T-cell (primary cell): ENCODE results near the gene NECTIN2. TPM values are rescaled to one million over a fixed set of nuclear protein-coding genes. Genes with fewer than 3 reads are reported as not detected.

Source experiments
- ATAC-seq, 4 experiments: fragments of 200-7000 bp in 3 of 4; fragments of 150-1000 bp in 1 of 4; cut with Tn5 transposase; replicated peaks in 1 of 4; 1 replicate in 3 of 4; 2 replicates in 1 of 4; pipeline ENCODE4 v1.10.0; 2021; ENCODE audit warnings: moderate library complexity in 3 of 4, mild to moderate bottlenecking in 2 of 4, moderate number of reproducible peaks in 1 of 4
- CTCF ChIA-PET, 2 donors: fragments of 300-600 bp; sonication (Branson Sonifier 250); formaldehyde crosslinking; loops; one replicate each; lab custom pipeline; 2022; ENCODE audit warnings: antibody characterized with exemption in 2 of 2; lab: Charles Lee
- POLR2A ChIA-PET, 2 donors: fragments of 300-600 bp; sonication (Branson Sonifier 250); formaldehyde crosslinking; loops; one replicate each; lab custom pipeline; 2022; ENCODE audit warnings: antibody characterized with exemption in 2 of 2; lab: Charles Lee
- DNase-seq, 35 experiments: peaks; one replicate each; pipeline versions ENCODE4 v3.0.0 to v3.0.0-alpha.2; 2013 to 2023
- H3K27ac ChIP-seq: one replicate; pipeline ENCODE4 v1.5.1; 2013; ENCODE audit warnings: low read length
- H3K27me3 ChIP-seq, 2 experiments: replicated peaks in 1 of 2; 1 replicate in 1 of 2; 2 replicates in 1 of 2; pipeline versions ENCODE4 v1.6.1 to v1.7.0; 2013; ENCODE audit warnings: low read length in 1 of 2, mixed read lengths in 1 of 2; ENCODE audit not compliant: control insufficient read depth in 2 of 2, insufficient read depth in 2 of 2; ENCODE audit errors: extremely low read depth in 1 of 2
- H3K36me3 ChIP-seq, 2 donors: 1 replicate in 1 of 2; 2 replicates in 1 of 2; pipeline versions ENCODE4 v1.6.1 to v1.7.0; 2013; ENCODE audit warnings: low read length in 1 of 2; ENCODE audit not compliant: control insufficient read depth in 2 of 2, insufficient read depth in 1 of 2; ENCODE audit errors: extremely low read depth in 1 of 2
- H3K4me1 ChIP-seq, 2 experiments: 1 replicate in 1 of 2; 2 replicates in 1 of 2; pipeline versions ENCODE4 v1.6.1 to v1.7.0; 2013; ENCODE audit warnings: low read length in 2 of 2, mixed read lengths in 1 of 2; ENCODE audit not compliant: insufficient read depth in 2 of 2, control insufficient read depth in 1 of 2; ENCODE audit errors: extremely low read depth in 1 of 2
- H3K4me3 ChIP-seq, 2 donors: 1 replicate in 1 of 2; 2 replicates in 1 of 2; pipeline versions ENCODE4 v1.5.1 to v1.7.0; 2013; ENCODE audit warnings: mild to moderate bottlenecking in 2 of 2, low read length in 1 of 2, moderate library complexity in 1 of 2; ENCODE audit not compliant: control insufficient read depth in 1 of 2; ENCODE audit errors: extremely low read depth in 1 of 2
- H3K9me3 ChIP-seq: 2 replicates; pipeline ENCODE4 v1.7.0; 2013
- H3K27ac Mint-ChIP-seq, 2 donors: one replicate each; pipeline ENCODE4 v1.8.0; 2020 to 2021; ENCODE audit warnings: mild to moderate bottlenecking in 2 of 2, mixed read lengths in 2 of 2
- H3K27me3 Mint-ChIP-seq, 2 donors: one replicate each; pipeline ENCODE4 v1.8.0; 2021 to 2022; ENCODE audit warnings: mixed read lengths in 2 of 2
- H3K36me3 Mint-ChIP-seq: one replicate; pipeline ENCODE4 v1.8.0; 2021; ENCODE audit warnings: mixed read lengths
- H3K4me1 Mint-ChIP-seq, 3 donors: one replicate each; pipeline ENCODE4 v1.8.0; 2020 to 2022; ENCODE audit warnings: mixed read lengths in 3 of 3, mild to moderate bottlenecking in 1 of 3
- H3K4me3 Mint-ChIP-seq, 3 donors: one replicate each; pipeline ENCODE4 v1.8.0; 2020 to 2022; ENCODE audit warnings: mild to moderate bottlenecking in 3 of 3, mixed read lengths in 3 of 3, moderate library complexity in 3 of 3
- H3K9me3 Mint-ChIP-seq, 3 donors: one replicate each; pipeline ENCODE4 v1.8.0; 2020 to 2022; ENCODE audit warnings: mixed read lengths in 3 of 3
- WGBS: methylation state at CpG from one replicate; pipeline ENCODE4 v1.1.5; 2013; ENCODE audit warnings: missing lambda C conversion rate; ENCODE audit not compliant: insufficient coverage; 5-methylcytosine and 5-hydroxymethylcytosine counted together
- total RNA-seq, 35 experiments: library from RNA in 6 of 35; stranded (reverse) in 6 of 35; fragments of 120-200 nt in 1 of 35; gene quantifications; one replicate each; pipeline versions ENCODE4 v1.2.1 to v1.2.4 and lab custom pipeline; 2013 to 2026

The NECTIN2 gene
- total RNA-seq (1 to 10 TPM in 4 of 5 donors, under 1 TPM in 1; 0.30 to 1.8 (median 1.4) TPM), total RNA-seq (lab: John Stamatoyannopoulos, UW) (0.32 to 4.4 (median 1.3) reads per million in 29 experiments)
- total RNA-seq (2013), result 0.66 TPM

DNA sequence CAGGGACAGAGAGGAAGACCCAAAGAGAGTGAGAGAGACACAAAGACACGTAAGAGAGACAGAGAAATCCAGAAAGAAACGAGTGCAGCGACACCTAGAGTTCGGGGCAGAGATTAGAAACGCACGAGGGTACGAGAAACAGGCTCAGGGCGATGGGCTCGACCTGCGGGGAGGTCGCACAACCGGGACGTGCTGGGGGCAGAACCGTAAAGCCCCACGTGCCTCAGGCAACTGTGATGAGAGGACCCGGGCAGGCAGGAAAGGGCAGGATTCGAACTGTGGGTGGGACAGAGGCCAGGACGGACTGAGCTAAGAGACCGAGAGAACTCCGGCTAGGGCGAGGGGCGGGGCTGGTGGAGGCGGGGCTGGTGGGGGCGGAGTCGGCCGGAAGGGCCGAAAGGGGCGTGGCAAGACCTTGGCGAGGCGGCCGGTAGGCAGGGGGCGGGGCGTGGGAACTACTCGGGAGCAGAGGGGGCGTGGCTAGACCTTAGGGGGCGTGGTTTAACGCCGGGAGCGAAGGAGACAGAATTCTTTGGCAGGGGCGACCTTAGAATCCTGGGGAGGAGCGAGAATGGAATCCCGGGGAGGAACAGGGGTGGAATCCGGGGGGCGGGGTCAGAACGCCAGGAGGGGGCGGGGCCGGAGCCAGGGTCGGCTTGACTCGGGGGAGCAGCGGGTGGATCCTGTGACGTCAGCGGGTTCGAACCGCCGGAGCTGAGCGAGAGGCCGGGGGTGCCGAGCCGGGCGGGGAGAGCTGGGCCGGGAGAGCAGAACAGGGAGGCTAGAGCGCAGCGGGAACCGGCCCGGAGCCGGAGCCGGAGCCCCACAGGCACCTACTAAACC lies at the start of gene NECTIN2:
Gene NECTIN2, plus strand, starts transcription at position 686 of the 843 bp plus-strand sequence. CDS start 229 bp downstream, outside the sequence.
- Histone ChIP-seq H3K36me3 (no peaks in the 10 kb centered on the region), H3K9me3 (no peaks in the 10 kb centered on the region), H3K4me1 (peaks cover 0 to 49% of the 10 kb centered on the region in 2 experiments), H3K4me3 (peak within 1 kb of the TSS; percentile 43 to 54), H3K27me3 (peaks cover 0 to 37% of the 10 kb centered on the region in 2 experiments), H3K27ac (no peak within 1 kb of the TSS)
- peak; percentile 50 to 65 (median 52) for ATAC-seq
- Mint-ChIP-seq H3K27ac (peak within 1 kb of the TSS in 1 of 2 donors; percentile 53), H3K9me3 (no peaks in the 10 kb centered on the region), H3K36me3 (no peaks in the 10 kb centered on the region), H3K4me3 (peak within 1 kb of the TSS; percentile 80 to 87 (median 81)), H3K27me3 (peaks cover 11 to 14% of the 10 kb centered on the region in 2 donors), H3K4me1 (peaks cover 34 to 43% (median 36%) of the 10 kb centered on the region in 3 donors)
- peak; percentile 32 to 83 (median 60) for DNase-seq
- WGBS, result under 1% methylated on average over 62 of the region's 67 CpGs
- ChIA-PET CTCF (interaction anchor here in 1 of 2 donors (0.9 to 1.0 kb wide), 4 partner anchors 61 to 214 kb away, joined by 3 to 4 read pairs (median 4); no protein-coding TSS in a partner anchor), POLR2A (interaction anchor here in 1 of 2 donors (0.6 kb wide), 1 partner anchor 49 kb away, joined by 4 read pairs; no protein-coding TSS in a partner anchor)

DNA sequence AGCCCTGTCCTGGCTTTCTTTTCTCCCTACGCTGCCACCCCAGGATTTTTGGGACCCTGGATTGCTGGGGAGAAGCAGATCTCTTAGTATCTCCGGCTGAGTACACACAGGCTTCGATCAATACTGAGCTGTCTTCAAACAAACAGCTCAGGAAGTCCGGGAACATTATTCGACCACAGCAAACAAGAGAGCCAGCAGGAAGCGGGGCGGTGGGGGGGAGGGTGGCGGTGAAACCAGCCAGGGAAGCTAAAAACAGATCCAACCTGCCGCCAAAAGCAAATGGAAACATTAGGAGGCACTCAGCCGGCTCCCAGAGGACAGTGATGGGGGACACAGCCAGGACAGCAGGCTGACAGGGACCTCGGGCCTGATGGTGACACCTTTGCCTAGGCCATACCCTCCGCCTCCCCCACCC lies 49.4 kb upstream of the NECTIN2 start:
- Histone ChIP-seq H3K27ac (no peak overlapping the region), H3K4me3 (no peak overlapping the region), H3K4me1 (peaks cover 2 to 21% of the 10 kb centered on the region in 2 experiments), H3K9me3 (no peaks in the 10 kb centered on the region), H3K36me3 (no peaks in the 10 kb centered on the region), H3K27me3 (peaks cover 0 to 5% of the 10 kb centered on the region in 2 experiments)
- peaks cover 15 to 32% (median 22%) of the 10 kb centered on the region in 3 donors for H3K4me1 Mint-ChIP-seq
- H3K27me3 Mint-ChIP-seq, result no peaks in the 10 kb centered on the region
- 17% methylated on average over 7 of the region's 12 CpGs for WGBS
- H3K27ac Mint-ChIP-seq, result peak overlapping the region; percentile 81 to 82
- peak overlapping the region in 2 of 3 donors; percentile 22 to 36 for H3K4me3 Mint-ChIP-seq
- no peaks in the 10 kb centered on the region for H3K36me3 Mint-ChIP-seq
- CTCF ChIA-PET, result interaction anchor here in 1 of 2 donors (0.6 kb wide), 1 partner anchor 632 kb away, joined by 5 read pairs; the partner anchor contains the start of gene ZNF226
- ATAC-seq, result peak in 2 of 4 experiments; percentile 40 to 60
- DNase-seq, result peak in 5 of 35 experiments; percentile 2 to 23 (median 15)
- POLR2A ChIA-PET, result interaction anchor here in 1 of 2 donors (0.6 kb wide), 1 partner anchor 49 kb away, joined by 4 read pairs; the partner anchor contains the start of gene NECTIN2
- H3K9me3 Mint-ChIP-seq, result no peaks in the 10 kb centered on the region

DNA sequence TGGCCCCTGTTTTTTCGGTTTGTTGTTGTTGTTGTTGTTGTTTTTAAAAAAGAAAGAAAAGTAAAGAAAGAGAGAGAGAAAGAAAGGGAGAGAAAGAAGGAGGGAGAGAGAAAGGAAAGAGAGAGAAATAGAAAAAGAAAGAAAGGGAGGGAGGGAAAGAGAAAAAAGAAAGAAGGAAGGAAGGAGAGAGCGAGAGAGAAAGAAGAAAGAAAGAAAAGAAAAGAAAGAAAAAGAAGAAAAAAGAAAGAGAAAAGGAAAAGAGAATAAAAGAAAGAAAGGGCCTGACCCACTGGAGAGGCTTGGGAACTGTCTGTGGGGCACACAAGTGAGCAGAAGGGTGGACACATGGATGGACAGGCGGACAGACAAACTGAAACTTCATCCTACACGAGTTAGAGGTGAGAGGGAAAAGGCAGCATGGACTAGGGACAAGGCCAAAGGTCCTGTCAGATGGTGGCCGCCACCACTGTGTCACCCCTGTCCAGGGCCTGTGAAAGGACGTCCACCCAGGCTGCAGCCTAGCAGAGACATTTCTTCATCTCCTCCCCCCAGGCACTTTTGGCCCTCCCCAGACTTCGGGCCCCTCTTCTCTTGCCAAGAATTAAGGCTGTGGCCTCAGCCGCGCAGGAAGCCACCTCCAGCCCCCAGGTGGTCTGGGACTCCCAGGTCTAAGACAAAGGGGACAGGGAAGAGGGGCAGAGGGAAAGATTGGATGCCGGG lies 46.3 kb upstream of the NECTIN2 start:
- H3K36me3 Mint-ChIP-seq, result no peaks in the 10 kb centered on the region
- DNase-seq (no peak), ATAC-seq (no peak)
- H3K4me3 Mint-ChIP-seq, result no peak overlapping the region
- Histone ChIP-seq H3K27me3 (peaks cover 0 to 4% of the 10 kb centered on the region in 2 experiments), H3K4me3 (no peak overlapping the region), H3K4me1 (peaks cover 2 to 21% of the 10 kb centered on the region in 2 experiments), H3K27ac (no peak overlapping the region), H3K9me3 (no peaks in the 10 kb centered on the region), H3K36me3 (no peaks in the 10 kb centered on the region)
- H3K27ac Mint-ChIP-seq, result no peak overlapping the region
- no peaks in the 10 kb centered on the region for H3K9me3 Mint-ChIP-seq
- 100% methylated on average over 2 of the region's 10 CpGs for WGBS
- POLR2A ChIA-PET, result no interaction called here
- H3K4me1 Mint-ChIP-seq, result peaks cover 15 to 32% (median 22%) of the 10 kb centered on the region in 3 donors
- CTCF ChIA-PET, result no interaction called here
- H3K27me3 Mint-ChIP-seq, result peaks cover 0 to 5% of the 10 kb centered on the region in 2 donors

DNA sequence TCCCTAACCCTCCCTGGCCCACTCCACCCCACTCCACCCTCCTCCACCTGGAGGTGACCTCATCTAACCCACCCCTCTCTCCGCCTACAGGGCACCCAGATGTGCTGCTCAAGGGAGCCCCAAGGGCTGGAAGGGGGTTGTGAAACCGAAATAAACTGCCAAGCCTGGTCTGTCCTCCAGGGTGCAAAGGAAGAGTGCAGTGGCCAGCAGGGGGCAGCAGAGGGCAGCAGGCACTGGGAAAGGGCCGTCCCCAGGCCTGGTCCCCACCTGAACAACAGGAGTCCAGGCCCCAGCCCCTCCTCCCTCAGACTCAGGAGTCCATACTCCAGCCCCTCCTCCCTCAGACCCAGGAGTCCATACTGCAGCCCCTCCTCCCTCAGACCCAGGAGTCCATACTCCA lies 45.6 kb upstream of the NECTIN2 start:
- ATAC-seq, result peak; percentile 83 to 97 (median 86)
- 0% methylated on average over 2 of the region's 3 CpGs for WGBS
- Mint-ChIP-seq H3K36me3 (no peaks in the 10 kb centered on the region), H3K27me3 (peaks cover 0 to 5% of the 10 kb centered on the region in 2 donors), H3K4me3 (no peak overlapping the region), H3K4me1 (peaks cover 15 to 32% (median 22%) of the 10 kb centered on the region in 3 donors), H3K27ac (no peak overlapping the region), H3K9me3 (no peaks in the 10 kb centered on the region)
- Histone ChIP-seq H3K4me1 (peaks cover 2 to 20% of the 10 kb centered on the region in 2 experiments), H3K4me3 (no peak overlapping the region), H3K9me3 (no peaks in the 10 kb centered on the region), H3K36me3 (no peaks in the 10 kb centered on the region), H3K27ac (no peak overlapping the region), H3K27me3 (peaks cover 0 to 4% of the 10 kb centered on the region in 2 experiments)
- peak; percentile 37 to 87 (median 74) for DNase-seq
- POLR2A ChIA-PET, result no interaction called here
- CTCF ChIA-PET, result no interaction called here

DNA sequence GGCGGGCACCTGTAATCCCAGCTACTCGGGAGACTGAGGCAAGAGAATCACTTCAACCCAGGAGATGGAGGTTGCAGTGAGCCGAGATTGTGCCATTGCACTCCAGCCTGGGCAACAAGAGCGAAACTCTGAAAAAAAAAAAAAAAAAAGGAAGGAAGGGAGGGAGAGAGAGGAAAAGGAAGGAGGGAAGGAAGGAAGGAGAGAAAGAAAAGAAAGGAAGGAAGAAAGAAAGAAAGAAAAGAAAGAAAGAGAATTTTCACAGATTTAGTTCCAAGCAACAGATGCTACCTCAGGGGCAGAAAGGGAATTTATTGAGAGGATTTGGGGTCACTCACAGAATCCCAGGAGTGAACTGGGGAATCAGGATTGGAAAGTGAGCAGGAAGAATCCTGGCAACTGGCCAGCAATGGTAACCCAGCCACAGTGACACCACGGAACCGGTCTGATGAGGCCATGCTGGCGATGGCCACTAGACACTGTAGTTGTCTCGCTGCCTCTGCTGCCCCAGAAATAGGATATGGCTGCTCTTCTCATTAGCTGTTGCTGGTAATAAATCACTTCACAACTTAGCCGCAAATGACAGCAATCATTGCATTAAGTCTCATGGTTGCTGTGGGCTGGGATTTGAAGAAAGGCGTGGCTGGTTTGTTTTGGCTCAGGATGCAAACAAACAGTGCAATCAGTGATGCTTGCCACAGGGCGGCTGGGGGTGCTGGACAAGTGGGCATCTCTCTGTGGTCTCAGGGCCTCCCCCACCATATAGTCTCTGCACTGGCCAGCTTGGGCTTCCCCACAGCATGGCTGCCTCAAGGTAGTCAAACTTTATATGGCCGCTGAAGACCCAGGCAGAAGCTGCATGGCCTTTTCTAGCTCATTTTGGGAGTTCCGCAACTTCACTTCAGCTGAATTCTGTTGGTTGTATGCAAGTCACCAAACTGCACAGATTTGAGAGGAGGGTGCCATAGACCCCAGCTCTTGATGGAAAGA lies 42.4 kb upstream of the NECTIN2 start:
- no peak overlapping the region for H3K27ac Mint-ChIP-seq
- Histone ChIP-seq H3K36me3 (no peaks in the 10 kb centered on the region), H3K4me3 (no peak overlapping the region), H3K4me1 (peaks cover 0 to 7% of the 10 kb centered on the region in 2 experiments), H3K27me3 (peaks cover 0 to 22% of the 10 kb centered on the region in 2 experiments), H3K9me3 (no peaks in the 10 kb centered on the region), H3K27ac (no peak overlapping the region)
- CTCF ChIA-PET, result no interaction called here
- peaks cover 3 to 12% (median 5%) of the 10 kb centered on the region in 3 donors for H3K4me1 Mint-ChIP-seq
- H3K9me3 Mint-ChIP-seq, result no peaks in the 10 kb centered on the region
- 92% methylated on average over 9 of the region's 13 CpGs for WGBS
- H3K27me3 Mint-ChIP-seq, result peaks cover 0 to 13% of the 10 kb centered on the region in 2 donors
- POLR2A ChIA-PET, result interaction anchor here in 1 of 2 donors (0.6 kb wide), 1 partner anchor 38 kb away, joined by 3 read pairs; no protein-coding TSS in a partner anchor
- H3K36me3 Mint-ChIP-seq, result no peaks in the 10 kb centered on the region
- no peak overlapping the region for H3K4me3 Mint-ChIP-seq
- ATAC-seq, result no peak
- DNase-seq, result no peak
